Nephron (organoid): Measurements from ENCODE around the gene PSIP1.
"Not testable (repeated sequence)": the region's sequence is repeated elsewhere in the genome, so short reads cannot be mapped to it uniquely, and the experiment has no call there.

Experiments
- H3K27ac Mint-ChIP-seq, 3 experiments: 2 replicates each; pipeline ENCODE4 v1.8.0; 2020; ENCODE audit warnings: mixed read lengths in 3 of 3, mild to moderate bottlenecking in 2 of 3, moderate library complexity in 1 of 3
- H3K27me3 Mint-ChIP-seq: 2 replicates; pipeline ENCODE4 v1.8.0; 2021; ENCODE audit warnings: low read depth, mild to moderate bottlenecking, moderate library complexity, mixed read lengths
- H3K36me3 Mint-ChIP-seq: 2 replicates; pipeline ENCODE4 v1.8.0; 2020; ENCODE audit warnings: low read depth, mixed read lengths
- H3K4me1 Mint-ChIP-seq: 2 replicates; pipeline ENCODE4 v1.8.0; 2020; ENCODE audit warnings: mixed read lengths
- H3K4me3 Mint-ChIP-seq, 3 experiments: 2 replicates each; pipeline ENCODE4 v1.8.0; 2020; ENCODE audit warnings: mild to moderate bottlenecking in 3 of 3, mixed read lengths in 3 of 3, moderate library complexity in 2 of 3
- H3K9me3 Mint-ChIP-seq: 2 replicates; pipeline ENCODE4 v1.8.0; 2020; ENCODE audit warnings: mixed read lengths
- CTCF ChIP-seq, 3 experiments: fragments of 200-600 bp; sonication (generic); IDR thresholded peaks; one replicate each; pipeline ENCODE4 v1.5.0; 2021; ENCODE audit warnings: antibody characterized with exemption in 3 of 3; ENCODE audit not compliant: unreplicated experiment in 3 of 3

Gene PSIP1

GRCh38 chr9:15433661-15434060 is 77.1 kb downstream of the PSIP1 start:
- H3K27me3 Mint-ChIP-seq: no peaks in the 10 kb centered on the region
- H3K36me3 Mint-ChIP-seq: peaks cover 89% of the 10 kb centered on the region
- H3K4me1 Mint-ChIP-seq: no peaks in the 10 kb centered on the region
- TF ChIP-seq CTCF (IDR thresholded peaks at IDR 0.05; ENCODE audit: unreplicated experiment in 3 of 3): no peak
- peaks cover 13% of the 10 kb centered on the region for H3K9me3 Mint-ChIP-seq
- no peak overlapping the region for H3K27ac Mint-ChIP-seq
- H3K4me3 Mint-ChIP-seq: no peak overlapping the region

- H3K9me3 Mint-ChIP-seq: peaks cover 10% of the 10 kb centered on the region
- H3K36me3 Mint-ChIP-seq: peaks cover 89% of the 10 kb centered on the region
- TF ChIP-seq CTCF (IDR thresholded peaks at IDR 0.05; ENCODE audit: unreplicated experiment in 3 of 3): no peak
- no peaks in the 10 kb centered on the region for H3K27me3 Mint-ChIP-seq
- H3K27ac Mint-ChIP-seq: no peak overlapping the region
- no peaks in the 10 kb centered on the region for H3K4me1 Mint-ChIP-seq
- no peak overlapping the region for H3K4me3 Mint-ChIP-seq
Observed at GRCh38 chr9:15433191-15433590, 77.6 kb downstream of the PSIP1 start.

- H3K27ac Mint-ChIP-seq: peak overlapping the region in 2 of 3 experiments; percentile 33 to 54
- peaks cover 87% of the 10 kb centered on the region for H3K36me3 Mint-ChIP-seq
- no peak for TF ChIP-seq CTCF (IDR thresholded peaks at IDR 0.05; ENCODE audit: unreplicated experiment in 3 of 3)
- peaks cover under 1% of the 10 kb centered on the region for H3K9me3 Mint-ChIP-seq
- H3K27me3 Mint-ChIP-seq: no peaks in the 10 kb centered on the region
- H3K4me3 Mint-ChIP-seq: no peak overlapping the region
- H3K4me1 Mint-ChIP-seq: peaks cover 3% of the 10 kb centered on the region
Observed at GRCh38 chr9:15430920-15431844, 79.6 kb downstream of the PSIP1 start.

- H3K27me3 Mint-ChIP-seq, H3K4me3 Mint-ChIP-seq, H3K27ac Mint-ChIP-seq, H3K9me3 Mint-ChIP-seq: not testable (repeated sequence)
- Mint-ChIP-seq H3K4me1 (peaks cover 25% of the 10 kb centered on the region), H3K36me3 (peaks cover 74% of the 10 kb centered on the region)
Observed at GRCh38 chr9:15427702-15428101, 83.1 kb downstream of the PSIP1 start.

- peaks cover 35% of the 10 kb centered on the region for H3K4me1 Mint-ChIP-seq
- peaks cover 59% of the 10 kb centered on the region for H3K36me3 Mint-ChIP-seq
- no peak for TF ChIP-seq CTCF (IDR thresholded peaks at IDR 0.05; ENCODE audit: unreplicated experiment in 3 of 3)
- no peak overlapping the region for H3K27ac Mint-ChIP-seq
- no peaks in the 10 kb centered on the region for H3K27me3 Mint-ChIP-seq
- H3K9me3 Mint-ChIP-seq: no peaks in the 10 kb centered on the region
- peak overlapping the region; percentile 57 to 79 (median 68) for H3K4me3 Mint-ChIP-seq
Observed at GRCh38 chr9:15426019-15426418, 84.8 kb downstream of the PSIP1 start.

GRCh38 chr9:15423231-15423985 is 87.4 kb downstream of the PSIP1 start:
- Mint-ChIP-seq H3K27ac (peak overlapping the region; percentile 96 to 99 (median 97)), H3K36me3 (peaks cover 37% of the 10 kb centered on the region), H3K9me3 (no peaks in the 10 kb centered on the region), H3K27me3 (no peaks in the 10 kb centered on the region), H3K4me3 (peak overlapping the region; percentile 96 to 99 (median 97)), H3K4me1 (peaks cover 35% of the 10 kb centered on the region)
- TF ChIP-seq CTCF (IDR thresholded peaks at IDR 0.05; ENCODE audit: unreplicated experiment in 3 of 3): peak; percentile 19 to 33 (median 29)
